Osteocyte (in vitro differentiated cells): ENCODE results near the gene EPB41L2. TPM values are rescaled to one million over a fixed set of nuclear protein-coding genes. Genes with fewer than 3 reads are reported as not detected.

Source experiments
- DNase-seq: peaks from one replicate; pipeline ENCODE4 v3.0.0; 2021; ENCODE audit warnings: mixed read lengths; ENCODE audit not compliant: unreplicated experiment; ENCODE audit errors: extremely low spot score
- H3K27ac Mint-ChIP-seq: one replicate; pipeline ENCODE4 v1.8.0; 2021; ENCODE audit warnings: mild to moderate bottlenecking, mixed read lengths; ENCODE audit not compliant: unreplicated experiment
- H3K27me3 Mint-ChIP-seq: one replicate; pipeline ENCODE4 v1.8.0; 2021; ENCODE audit warnings: mixed read lengths; ENCODE audit not compliant: unreplicated experiment
- H3K36me3 Mint-ChIP-seq: one replicate; pipeline ENCODE4 v1.8.0; 2021; ENCODE audit warnings: mixed read lengths; ENCODE audit not compliant: unreplicated experiment
- H3K4me1 Mint-ChIP-seq: one replicate; pipeline ENCODE4 v1.8.0; 2021; ENCODE audit warnings: mixed read lengths; ENCODE audit not compliant: unreplicated experiment
- H3K4me3 Mint-ChIP-seq: one replicate; pipeline ENCODE4 v1.8.0; 2021; ENCODE audit warnings: mild to moderate bottlenecking, moderate library complexity, mixed read lengths; ENCODE audit not compliant: unreplicated experiment
- H3K9me3 Mint-ChIP-seq: one replicate; pipeline ENCODE4 v1.8.0; 2021; ENCODE audit warnings: mixed read lengths; ENCODE audit not compliant: unreplicated experiment
- total RNA-seq: library from RNA; stranded (reverse); gene quantifications from 2 replicates; pipeline ENCODE4 v1.2.1, GENCODE V29; 2021
- TF ChIP-seq, protein P1 (sequence below): fragments of 200-600 bp; sonication (generic); IDR thresholded peaks from 2 replicates; pipeline ENCODE4 v1.5.0; 2021; ENCODE audit warnings: antibody characterized with exemption, mild to moderate bottlenecking, moderate library complexity

The EPB41L2 gene
- total RNA-seq, 1 donor from 2014 or later: 65.3 TPM

GRCh38 chr6:131049608-131050007 lies 13.4 kb downstream of the EPB41L2 start:
- Mint-ChIP-seq H3K36me3 (peaks cover 17% of the 10 kb centered on the region), H3K27ac (peak overlapping the region; percentile 41), H3K4me1 (peaks cover 35% of the 10 kb centered on the region), H3K9me3 (peaks cover 11% of the 10 kb centered on the region), H3K4me3 (no peak overlapping the region), H3K27me3 (no peaks in the 10 kb centered on the region)
- TF ChIP-seq, protein P1, sequence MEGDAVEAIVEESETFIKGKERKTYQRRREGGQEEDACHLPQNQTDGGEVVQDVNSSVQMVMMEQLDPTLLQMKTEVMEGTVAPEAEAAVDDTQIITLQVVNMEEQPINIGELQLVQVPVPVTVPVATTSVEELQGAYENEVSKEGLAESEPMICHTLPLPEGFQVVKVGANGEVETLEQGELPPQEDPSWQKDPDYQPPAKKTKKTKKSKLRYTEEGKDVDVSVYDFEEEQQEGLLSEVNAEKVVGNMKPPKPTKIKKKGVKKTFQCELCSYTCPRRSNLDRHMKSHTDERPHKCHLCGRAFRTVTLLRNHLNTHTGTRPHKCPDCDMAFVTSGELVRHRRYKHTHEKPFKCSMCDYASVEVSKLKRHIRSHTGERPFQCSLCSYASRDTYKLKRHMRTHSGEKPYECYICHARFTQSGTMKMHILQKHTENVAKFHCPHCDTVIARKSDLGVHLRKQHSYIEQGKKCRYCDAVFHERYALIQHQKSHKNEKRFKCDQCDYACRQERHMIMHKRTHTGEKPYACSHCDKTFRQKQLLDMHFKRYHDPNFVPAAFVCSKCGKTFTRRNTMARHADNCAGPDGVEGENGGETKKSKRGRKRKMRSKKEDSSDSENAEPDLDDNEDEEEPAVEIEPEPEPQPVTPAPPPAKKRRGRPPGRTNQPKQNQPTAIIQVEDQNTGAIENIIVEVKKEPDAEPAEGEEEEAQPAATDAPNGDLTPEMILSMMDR: no peak
- no peak for DNase-seq

GRCh38 chr6:131048933-131049515 lies 14.0 kb downstream of the EPB41L2 start:
- Mint-ChIP-seq H3K9me3 (peaks cover 5% of the 10 kb centered on the region), H3K4me1 (peaks cover 35% of the 10 kb centered on the region), H3K27ac (peak overlapping the region; percentile 15), H3K27me3 (no peaks in the 10 kb centered on the region), H3K4me3 (no peak overlapping the region), H3K36me3 (peaks cover 11% of the 10 kb centered on the region)
- no peak for DNase-seq
- TF ChIP-seq, protein P1: no peak

DNA sequence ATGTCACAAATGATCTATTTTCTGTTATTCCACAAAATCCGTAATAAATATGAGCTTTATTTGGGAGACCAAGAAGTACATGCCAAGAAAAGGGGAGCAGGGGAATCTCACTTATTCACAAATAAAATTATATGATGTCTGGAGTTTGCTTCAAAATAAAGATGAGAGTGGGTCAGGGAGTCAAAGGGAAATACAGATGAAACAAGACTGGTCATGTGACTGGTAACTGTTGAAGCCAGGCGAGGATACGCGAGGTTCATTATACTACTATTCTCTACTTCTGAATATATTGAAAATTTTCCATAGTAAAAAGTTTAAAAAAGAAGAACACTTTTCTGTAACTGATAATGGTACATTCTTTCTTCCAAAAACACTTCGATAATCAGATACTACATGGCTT lies 14.6 kb downstream of the EPB41L2 start:
- H3K27ac Mint-ChIP-seq: no peak overlapping the region
- H3K9me3 Mint-ChIP-seq: peaks cover 3% of the 10 kb centered on the region
- H3K4me1 Mint-ChIP-seq: peaks cover 35% of the 10 kb centered on the region
- TF ChIP-seq, protein P1: no peak
- H3K4me3 Mint-ChIP-seq: no peak overlapping the region
- H3K27me3 Mint-ChIP-seq: no peaks in the 10 kb centered on the region
- no peak for DNase-seq
- peaks cover 9% of the 10 kb centered on the region for H3K36me3 Mint-ChIP-seq

DNA sequence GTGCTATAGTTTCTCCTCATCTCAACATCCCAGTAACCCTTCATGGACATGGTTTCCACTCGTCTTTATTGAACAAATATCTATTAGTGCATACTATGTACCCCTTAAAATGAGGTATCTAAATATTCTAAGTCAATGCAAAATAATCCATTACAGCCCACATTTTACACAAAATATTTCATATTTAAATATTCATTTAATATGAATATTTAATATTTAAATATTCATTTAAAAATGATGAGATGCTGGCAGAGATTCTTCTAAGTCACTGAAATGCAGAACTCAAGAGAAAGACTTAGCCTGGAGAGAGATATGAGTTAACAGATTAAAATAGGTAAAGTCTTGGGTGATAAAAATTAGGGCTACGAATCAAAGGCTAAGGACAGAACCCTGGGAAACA lies 17.9 kb downstream of the EPB41L2 start:
- H3K4me3 Mint-ChIP-seq: no peak overlapping the region
- no peaks in the 10 kb centered on the region for H3K27me3 Mint-ChIP-seq
- H3K27ac Mint-ChIP-seq: no peak overlapping the region
- DNase-seq: no peak
- no peaks in the 10 kb centered on the region for H3K36me3 Mint-ChIP-seq
- H3K9me3 Mint-ChIP-seq: no peaks in the 10 kb centered on the region
- TF ChIP-seq, protein P1: no peak
- peaks cover 41% of the 10 kb centered on the region for H3K4me1 Mint-ChIP-seq

GRCh38 chr6:131043902-131044447 lies 19.1 kb downstream of the EPB41L2 start:
- Mint-ChIP-seq H3K27me3 (no peaks in the 10 kb centered on the region), H3K27ac (no peak overlapping the region), H3K36me3 (no peaks in the 10 kb centered on the region), H3K4me3 (no peak overlapping the region), H3K4me1 (peaks cover 37% of the 10 kb centered on the region), H3K9me3 (no peaks in the 10 kb centered on the region)
- TF ChIP-seq, protein P1: no peak
- no peak for DNase-seq
